Measurements from ENCODE around the gene ERBB4. TPM values are rescaled to one million over a fixed set of nuclear protein-coding genes. Genes with fewer than 3 reads are reported as not detected.

The ERBB4 gene
- total RNA-seq, 1 donor from 2014 or later: 1.2 TPM

DNA sequence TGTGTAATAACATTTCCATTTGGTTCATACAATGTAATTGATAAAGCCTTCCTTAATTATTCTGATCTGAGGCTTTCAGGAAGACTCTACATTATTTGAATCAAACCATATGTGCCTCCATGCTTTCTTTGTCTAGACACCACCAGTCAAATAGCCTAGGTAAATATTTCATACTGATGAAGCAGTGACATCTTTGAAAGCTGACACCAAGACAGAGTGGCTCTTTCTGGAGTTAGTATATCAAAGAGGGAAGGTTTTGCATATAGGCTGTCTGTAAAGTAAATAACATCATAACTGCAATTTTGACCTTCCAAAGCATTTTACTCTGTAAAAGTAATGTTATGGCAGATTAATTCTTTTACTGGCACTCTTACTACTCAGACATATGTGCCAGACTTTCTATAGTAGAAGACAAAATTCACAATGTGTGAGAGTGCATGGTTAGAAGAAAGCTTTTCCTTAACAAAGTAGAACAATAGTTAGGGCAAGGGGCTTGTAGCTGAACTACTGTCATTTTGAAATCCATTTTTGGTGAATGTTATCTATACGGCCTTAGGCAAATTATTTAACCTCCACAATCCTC is 177.3 kb downstream of the ERBB4 start:
- H2AFZ ChIP-seq (ENCODE audit: low read depth, low read length): no peak overlapping the region
- H3K4me2 ChIP-seq (ENCODE audit: low read length): no peak overlapping the region
- H3K27ac ChIP-seq (ENCODE audit: low read depth, low read length): no peak overlapping the region
- TF ChIP-seq CTCF (IDR thresholded peaks at IDR 0.05; ENCODE audit: insufficient read depth, low read depth, low read length) (no peak), EZH2 (IDR thresholded peaks at IDR 0.05; ENCODE audit: insufficient read depth, low read length) (no peak)
- Mint-ChIP-seq H3K36me3 (ENCODE audit: low read depth, unreplicated experiment) (no peaks in the 10 kb centered on the region), H3K4me1 (ENCODE audit: low read depth, unreplicated experiment) (peaks cover 14% of the 10 kb centered on the region), H3K4me3 (ENCODE audit: unreplicated experiment) (no peak overlapping the region), H3K27me3 (ENCODE audit: low read depth, unreplicated experiment) (no peaks in the 10 kb centered on the region), H3K9me3 (ENCODE audit: unreplicated experiment) (no peaks in the 10 kb centered on the region), H3K27ac (ENCODE audit: unreplicated experiment) (no peak overlapping the region)
- no peaks in the 10 kb centered on the region for H3K36me3 ChIP-seq (ENCODE audit: insufficient read depth, low read length)
- DNase-seq (ENCODE audit: low read depth) (no peak), FAIRE-seq (no peak)
- no peaks in the 10 kb centered on the region for H4K20me1 ChIP-seq (ENCODE audit: insufficient read depth, low read length)
- no peak overlapping the region for H3K9ac ChIP-seq (ENCODE audit: low read length)
- no peak overlapping the region for H3K4me3 ChIP-seq (ENCODE audit: insufficient read depth, low read depth, low read length)
- no peaks in the 10 kb centered on the region for H3K9me3 ChIP-seq (ENCODE audit: insufficient read depth, low read depth, low read length)
- no peaks in the 10 kb centered on the region for H3K4me1 ChIP-seq (ENCODE audit: insufficient read depth, low read length)
- no peaks in the 10 kb centered on the region for H3K27me3 ChIP-seq (ENCODE audit: insufficient read depth, low read length)
- H3K79me2 ChIP-seq (ENCODE audit: insufficient read depth, low read length): no peaks in the 10 kb centered on the region

GRCh38 chr2:212360068-212360460 is 178.5 kb downstream of the ERBB4 start:
- TF ChIP-seq CTCF (IDR thresholded peaks at IDR 0.05; ENCODE audit: insufficient read depth, low read depth, low read length): no peak
- no peak for TF ChIP-seq EZH2 (IDR thresholded peaks at IDR 0.05; ENCODE audit: insufficient read depth, low read length)
- DNase-seq (ENCODE audit: low read depth) (no peak), FAIRE-seq (no peak)
- Histone ChIP-seq H3K27me3 (ENCODE audit: insufficient read depth, low read length) (no peaks in the 10 kb centered on the region), H3K36me3 (ENCODE audit: insufficient read depth, low read length) (no peaks in the 10 kb centered on the region), H3K4me1 (ENCODE audit: insufficient read depth, low read length) (no peaks in the 10 kb centered on the region), H4K20me1 (ENCODE audit: insufficient read depth, low read length) (no peaks in the 10 kb centered on the region), H3K9ac (ENCODE audit: low read length) (no peak overlapping the region), H3K27ac (ENCODE audit: low read depth, low read length) (no peak overlapping the region), H3K79me2 (ENCODE audit: insufficient read depth, low read length) (no peaks in the 10 kb centered on the region), H2AFZ (ENCODE audit: low read depth, low read length) (no peak overlapping the region), H3K4me3 (ENCODE audit: insufficient read depth, low read depth, low read length) (no peak overlapping the region), H3K4me2 (ENCODE audit: low read length) (no peak overlapping the region), H3K9me3 (ENCODE audit: insufficient read depth, low read depth, low read length) (no peaks in the 10 kb centered on the region)
- Mint-ChIP-seq H3K9me3 (ENCODE audit: unreplicated experiment) (no peaks in the 10 kb centered on the region), H3K4me3 (ENCODE audit: unreplicated experiment) (no peak overlapping the region), H3K27ac (ENCODE audit: unreplicated experiment) (no peak overlapping the region), H3K36me3 (ENCODE audit: low read depth, unreplicated experiment) (no peaks in the 10 kb centered on the region), H3K27me3 (ENCODE audit: low read depth, unreplicated experiment) (no peaks in the 10 kb centered on the region), H3K4me1 (ENCODE audit: low read depth, unreplicated experiment) (peaks cover 14% of the 10 kb centered on the region)

GRCh38 chr2:212359425-212360067 is 179.1 kb downstream of the ERBB4 start:
- no peak overlapping the region for H3K9ac ChIP-seq (ENCODE audit: low read length)
- FAIRE-seq: no peak
- H3K9me3 ChIP-seq (ENCODE audit: insufficient read depth, low read depth, low read length): no peaks in the 10 kb centered on the region
- no peak overlapping the region for H3K4me3 Mint-ChIP-seq (ENCODE audit: unreplicated experiment)
- H3K27me3 Mint-ChIP-seq (ENCODE audit: low read depth, unreplicated experiment): no peaks in the 10 kb centered on the region
- no peaks in the 10 kb centered on the region for H4K20me1 ChIP-seq (ENCODE audit: insufficient read depth, low read length)
- DNase-seq (ENCODE audit: low read depth): no peak
- H3K79me2 ChIP-seq (ENCODE audit: insufficient read depth, low read length): no peaks in the 10 kb centered on the region
- no peaks in the 10 kb centered on the region for H3K36me3 ChIP-seq (ENCODE audit: insufficient read depth, low read length)
- no peaks in the 10 kb centered on the region for H3K4me1 ChIP-seq (ENCODE audit: insufficient read depth, low read length)
- no peak overlapping the region for H2AFZ ChIP-seq (ENCODE audit: low read depth, low read length)
- no peak overlapping the region for H3K4me3 ChIP-seq (ENCODE audit: insufficient read depth, low read depth, low read length)
- no peak overlapping the region for H3K27ac Mint-ChIP-seq (ENCODE audit: unreplicated experiment)
- H3K27ac ChIP-seq (ENCODE audit: low read depth, low read length): no peak overlapping the region
- peaks cover 12% of the 10 kb centered on the region for H3K4me1 Mint-ChIP-seq (ENCODE audit: low read depth, unreplicated experiment)
- no peak for TF ChIP-seq EZH2 (IDR thresholded peaks at IDR 0.05; ENCODE audit: insufficient read depth, low read length)
- no peak for TF ChIP-seq CTCF (IDR thresholded peaks at IDR 0.05; ENCODE audit: insufficient read depth, low read depth, low read length)
- no peak overlapping the region for H3K4me2 ChIP-seq (ENCODE audit: low read length)
- H3K9me3 Mint-ChIP-seq (ENCODE audit: unreplicated experiment): no peaks in the 10 kb centered on the region
- H3K27me3 ChIP-seq (ENCODE audit: insufficient read depth, low read length): no peaks in the 10 kb centered on the region
- H3K36me3 Mint-ChIP-seq (ENCODE audit: low read depth, unreplicated experiment): no peaks in the 10 kb centered on the region

All from astrocyte (in vitro differentiated cells and primary cell).